Spleen (tissue), 11 donors: ENCODE results near the gene ARHGEF28. TPM values are rescaled to one million over a fixed set of nuclear protein-coding genes. Genes with fewer than 3 reads are reported as not detected.

Experiments used
- DNase-seq: peaks from one replicate; pipeline ENCODE4 v3.0.0-alpha.2; 2020
- H3K27ac ChIP-seq, 8 donors: fragments of 200-600 bp; sonication (generic) in 7 of 8; 1 replicate in 4 of 8; 2 replicates in 4 of 8; pipeline versions ENCODE4 v1.5.0 to v1.8.0; 2016 to 2021; ENCODE audit warnings: inconsistent platforms in 4 of 8, mild to moderate bottlenecking in 4 of 8, moderate library complexity in 1 of 8
- H3K27me3 ChIP-seq, 7 donors: fragments of 200-600 bp; sonication (generic) in 6 of 7; replicated peaks in 1 of 7; 1 replicate in 4 of 7; 2 replicates in 3 of 7; pipeline versions ENCODE4 v1.5.0 to v1.8.0; 2016 to 2021; ENCODE audit warnings: inconsistent platforms in 3 of 7, mild to moderate bottlenecking in 1 of 7
- H3K36me3 ChIP-seq, 6 donors: fragments of 200-600 bp; sonication (generic) in 5 of 6; 1 replicate in 4 of 6; 2 replicates in 2 of 6; pipeline versions ENCODE4 v1.5.0 to v1.8.0; 2016 to 2021; ENCODE audit warnings: inconsistent platforms in 2 of 6
- H3K4me1 ChIP-seq, 6 donors: fragments of 200-600 bp; sonication (generic) in 5 of 6; 1 replicate in 3 of 6; 2 replicates in 3 of 6; pipeline versions ENCODE4 v1.5.0 to v1.8.0; 2016 to 2021; ENCODE audit warnings: inconsistent platforms in 3 of 6
- H3K4me3 ChIP-seq, 8 donors: fragments of 200-600 bp; sonication (generic) in 7 of 8; 1 replicate in 4 of 8; 2 replicates in 4 of 8; pipeline versions ENCODE4 v1.5.0 to v1.8.0; 2016 to 2021; ENCODE audit warnings: inconsistent platforms in 4 of 8, mild to moderate bottlenecking in 4 of 8, moderate library complexity in 2 of 8
- H3K9me3 ChIP-seq, 8 donors: fragments of 200-600 bp; sonication (generic) in 7 of 8; 1 replicate in 4 of 8; 2 replicates in 4 of 8; pipeline versions ENCODE4 v1.5.0 to v1.8.0; 2016 to 2021; ENCODE audit warnings: inconsistent platforms in 4 of 8
- CTCF ChIP-seq, 11 experiments: fragments of 200-600 bp in 7 of 11; fragments of 450-650 bp in 4 of 11; sonication (generic) in 4 of 11; IDR thresholded peaks in 8 of 11; conservative IDR thresholded peaks in 3 of 11; 1 replicate in 7 of 11; 2 replicates in 4 of 11; pipeline versions ENCODE4 v1.4.0 to v1.8.0; 2016 to 2021; ENCODE audit warnings: antibody characterized with exemption in 11 of 11, inconsistent platforms in 4 of 11, mild to moderate bottlenecking in 1 of 11
- POLR2A ChIP-seq, 3 donors: fragments of 450-650 bp; IDR thresholded peaks; one replicate each; pipeline ENCODE4 v1.5.1; 2017; ENCODE audit warnings: antibody characterized with exemption in 3 of 3, mild to moderate bottlenecking in 1 of 3
- POLR2AphosphoS5 ChIP-seq, 3 donors: sonication (generic); formaldehyde crosslinking; IDR thresholded peaks; one replicate each; pipeline ENCODE4 v1.5.1; 2017; ENCODE audit warnings: antibody characterized with exemption in 3 of 3
- WGBS, 5 donors: extraction: QIAGEN DNeasy Blood & Tissue Kit in 3 of 5; methylation state at CpG; one replicate each; pipeline versions ENCODE4 v1.1.5 to v1.1.7; 2013 to 2018; 5-methylcytosine and 5-hydroxymethylcytosine counted together
- intact Hi-C: fragments of 100-400 bp; cut with DNase I; formaldehyde crosslinking; loops from one replicate; pipeline ENCODE4 v1.15.0; 2023; ENCODE audit warnings: low total_unique reads
- polyA plus RNA-seq, 3 donors: library from polyadenylated mRNA; stranded (reverse); fragments of 200-250 nt; gene quantifications; one replicate each; pipeline ENCODE4 v1.2.1, GENCODE V29; 2013
- total RNA-seq, 7 donors: library from RNA; depleted of rRNA in 3 of 7; stranded (reverse); fragments of >200 nt in 3 of 7; fragmentation: NEBNext Ultra II Directional in 4 of 7; extraction: Animal tissue kit (Norgen Biotek cat#: 25700) in 4 of 7; gene quantifications; one replicate each; pipeline versions ENCODE4 v1.1.0 to v1.2.1, GENCODE V29; 2016 to 2021
- donor health status: healthy with polysubstance abuse.
- donor health status: DM: no; HTN: no; CAD: no; lungs with moderate emphysema.
- donor health status: DM: no; HTN: no; CAD: no.
- donor health status: Bipolar disorder and iron deficiency.
- donor health status: healthy.
- donor health status: DM: no; HTN: no; CAD: no.
- donor health status: DM: yes; HTN: yes; CAD: no.

The ARHGEF28 gene
- total and polyA plus RNA-seq, 10 donors = 0.53 to 17.5 (median 8.8) TPM

DNA sequence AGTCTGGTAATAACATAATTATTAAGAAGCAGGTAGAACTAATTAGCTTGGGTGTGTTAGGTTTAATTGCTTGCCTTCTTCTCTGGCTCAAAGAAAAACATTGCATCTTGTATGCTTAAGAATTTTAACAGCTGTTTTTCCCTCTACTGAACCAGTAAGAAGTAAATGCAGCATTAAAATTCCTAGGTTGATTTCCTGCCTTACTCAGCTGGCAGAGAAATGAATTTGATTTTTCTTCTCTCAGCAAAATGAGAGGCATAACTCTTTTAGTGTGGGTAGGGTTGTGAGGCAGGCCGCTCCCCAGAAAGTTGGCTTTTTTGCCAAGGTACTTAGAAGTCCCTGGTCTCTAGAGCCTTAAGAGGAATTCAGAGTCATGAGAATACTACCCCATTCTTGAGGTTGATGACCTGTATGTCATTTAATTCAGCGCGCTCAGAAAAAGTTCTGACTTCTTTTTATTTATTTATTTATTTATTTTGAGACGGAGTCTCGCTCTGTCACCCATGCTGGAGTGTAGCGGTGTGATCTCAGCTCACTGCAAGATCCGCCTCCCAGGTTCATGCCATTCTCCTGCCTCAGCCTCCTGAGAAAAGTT lies 302.6 kb downstream of the ARHGEF28 start:
- H3K36me3 ChIP-seq = no peaks in the 10 kb centered on the region
- H3K27ac ChIP-seq = no peak overlapping the region
- TF ChIP-seq CTCF (IDR thresholded peaks at IDR 0.05 in 8 of 11, conservative IDR thresholded peaks at IDR 0.05 in 3 of 11) (no peak), POLR2AphosphoS5 (IDR thresholded peaks at IDR 0.05) (no peak), POLR2A (IDR thresholded peaks at IDR 0.05) (no peak)
- intact Hi-C loops = no loop called here
- H3K4me1 ChIP-seq = no peaks in the 10 kb centered on the region
- 93 to 97% (median 95%) methylated on average over 7 of the region's 7 CpGs for WGBS, 5 donors
- H3K9me3 ChIP-seq = no peaks in the 10 kb centered on the region
- H3K27me3 ChIP-seq = no peaks in the 10 kb centered on the region
- DNase-seq = no peak
- H3K4me3 ChIP-seq = no peak overlapping the region

DNA sequence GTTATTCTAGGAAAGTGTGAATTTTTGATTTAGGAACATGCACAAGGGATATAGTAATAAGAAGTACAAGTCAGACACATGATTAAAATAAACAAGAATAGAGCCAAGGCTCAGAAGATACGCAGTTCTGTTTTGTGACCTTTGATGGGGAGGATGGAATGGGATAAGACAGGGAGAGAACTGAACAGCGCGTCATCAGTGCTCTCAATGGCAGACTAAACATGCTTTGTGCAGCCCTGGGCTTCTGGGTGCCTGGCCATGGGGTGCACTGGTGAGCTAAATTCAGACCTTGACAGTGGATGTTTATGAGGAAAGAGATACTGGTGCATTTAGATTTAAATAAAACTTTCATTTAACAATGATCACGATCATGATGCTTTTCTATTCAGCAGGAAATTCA lies 309.7 kb downstream of the ARHGEF28 start:
- Histone ChIP-seq H3K36me3 (no peaks in the 10 kb centered on the region), H3K4me1 (no peaks in the 10 kb centered on the region), H3K27me3 (no peaks in the 10 kb centered on the region), H3K27ac (no peak overlapping the region), H3K9me3 (no peaks in the 10 kb centered on the region), H3K4me3 (no peak overlapping the region)
- WGBS, 5 donors = 85 to 94% (median 90%) methylated on average over 4 of the region's 4 CpGs
- no peak for TF ChIP-seq POLR2A (IDR thresholded peaks at IDR 0.05)
- no peak for TF ChIP-seq POLR2AphosphoS5 (IDR thresholded peaks at IDR 0.05)
- TF ChIP-seq CTCF (IDR thresholded peaks at IDR 0.05 in 8 of 11, conservative IDR thresholded peaks at IDR 0.05 in 3 of 11) = no peak
- no peak for DNase-seq
- intact Hi-C loops = no loop called here

DNA sequence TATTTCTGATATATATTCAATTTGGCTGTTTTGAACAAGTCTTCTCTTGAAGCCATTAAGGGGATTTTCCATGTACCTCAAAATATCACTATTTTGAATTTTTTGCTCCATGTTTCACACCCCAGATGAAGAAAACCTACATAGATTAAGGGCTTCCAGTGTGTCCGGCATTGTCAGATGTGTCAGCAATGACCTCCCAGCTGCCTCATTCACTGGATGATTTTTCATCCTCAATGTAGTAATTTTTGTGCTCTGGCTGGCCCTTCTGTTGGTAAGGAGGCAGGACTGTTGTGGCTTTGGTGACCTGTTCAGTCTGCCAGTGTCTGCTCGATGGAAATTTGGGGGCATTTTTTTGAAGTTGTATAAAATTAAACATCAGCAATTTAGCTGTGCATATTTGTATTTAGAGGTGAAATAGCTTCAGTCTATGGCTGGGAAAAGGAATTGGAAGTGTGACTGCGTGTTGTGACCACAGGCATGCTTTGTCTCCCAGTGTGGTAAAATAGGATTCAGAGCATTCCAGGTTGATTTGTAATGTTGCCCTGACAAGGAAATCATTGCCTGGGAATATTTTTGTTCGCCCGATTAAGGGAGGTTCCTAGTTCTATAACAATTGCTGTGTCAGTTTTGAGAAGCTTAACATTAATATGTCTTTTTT lies 312.4 kb downstream of the ARHGEF28 start:
- Histone ChIP-seq H3K4me1 (no peaks in the 10 kb centered on the region), H3K9me3 (peaks cover 0 to 11% (median 7%) of the 10 kb centered on the region in 8 donors), H3K36me3 (no peaks in the 10 kb centered on the region), H3K27ac (no peak overlapping the region), H3K27me3 (no peaks in the 10 kb centered on the region), H3K4me3 (no peak overlapping the region)
- no peak for TF ChIP-seq POLR2A (IDR thresholded peaks at IDR 0.05)
- TF ChIP-seq POLR2AphosphoS5 (IDR thresholded peaks at IDR 0.05) = no peak
- TF ChIP-seq CTCF (IDR thresholded peaks at IDR 0.05 in 8 of 11, conservative IDR thresholded peaks at IDR 0.05 in 3 of 11) = no peak
- no peak for DNase-seq
- WGBS, 5 donors = 71 to 88% (median 83%) methylated on average over 5 of the region's 5 CpGs
- intact Hi-C loops = no loop called here

DNA sequence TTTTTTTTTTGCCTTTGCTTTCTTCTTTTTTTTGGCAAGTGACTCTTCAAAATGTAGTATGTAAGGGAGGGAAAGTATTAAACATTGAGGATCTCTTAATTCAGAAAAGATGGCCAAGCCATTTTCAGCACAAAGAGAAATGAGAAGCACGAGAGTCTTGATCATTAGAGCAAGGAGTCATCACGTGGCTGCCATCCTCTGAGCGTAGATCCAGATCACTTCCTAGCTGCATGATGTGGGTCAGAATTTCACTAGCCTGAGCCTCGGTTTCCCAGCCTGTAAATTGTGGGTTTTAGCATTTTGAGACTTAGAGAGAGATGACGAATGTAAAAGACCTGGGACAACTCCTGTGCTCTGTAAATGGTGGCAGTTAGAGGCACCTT lies 312.9 kb downstream of the ARHGEF28 start:
- 80 to 94% (median 81%) methylated on average over 5 of the region's 5 CpGs for WGBS, 5 donors
- H3K9me3 ChIP-seq = peaks cover 0 to 14% (median 8%) of the 10 kb centered on the region in 8 donors
- H3K4me1 ChIP-seq = no peaks in the 10 kb centered on the region
- H3K27me3 ChIP-seq = no peaks in the 10 kb centered on the region
- H3K27ac ChIP-seq = no peak overlapping the region
- no peaks in the 10 kb centered on the region for H3K36me3 ChIP-seq
- H3K4me3 ChIP-seq = no peak overlapping the region
- no peak for TF ChIP-seq CTCF (IDR thresholded peaks at IDR 0.05 in 8 of 11, conservative IDR thresholded peaks at IDR 0.05 in 3 of 11)
- no peak for TF ChIP-seq POLR2A (IDR thresholded peaks at IDR 0.05)
- no peak for TF ChIP-seq POLR2AphosphoS5 (IDR thresholded peaks at IDR 0.05)
- no peak for DNase-seq
- intact Hi-C loops = no loop called here
